H9 (cell line): ENCODE data around the gene SLAMF7. TPM values are rescaled to one million over a fixed set of nuclear protein-coding genes. Genes with fewer than 3 reads are reported as not detected.

ENCODE experiments used
- DNase-seq: peaks from one replicate; pipeline ENCODE4 v3.0.0-alpha.2; 2017
- H2AFZ ChIP-seq: one replicate; pipeline ENCODE4 v1.6.1; 2013; ENCODE audit warnings: mild to moderate bottlenecking, low read length, control low read depth, moderate library complexity
- H2AK5ac ChIP-seq: 2 replicates; pipeline ENCODE4 v1.6.1; 2013; ENCODE audit warnings: low read length, control low read depth, mixed read lengths; ENCODE audit not compliant: insufficient read length
- H2BK120ac ChIP-seq: one replicate; pipeline ENCODE4 v1.6.1; 2013; ENCODE audit warnings: low read depth, mild to moderate bottlenecking, low read length, control low read depth, inconsistent platforms; ENCODE audit not compliant: poor library complexity, severe bottlenecking
- H2BK12ac ChIP-seq: 2 replicates; pipeline ENCODE4 v1.6.1; 2013; ENCODE audit warnings: low read length, control low read depth, mixed read lengths, low read depth; ENCODE audit not compliant: insufficient read length
- H2BK15ac ChIP-seq: 2 replicates; pipeline ENCODE4 v1.6.1; 2013; ENCODE audit warnings: low read depth, low read length, control low read depth
- H2BK20ac ChIP-seq: one replicate; pipeline ENCODE4 v1.6.1; 2013; ENCODE audit warnings: low read depth, mild to moderate bottlenecking, low read length, control low read depth, inconsistent platforms; ENCODE audit not compliant: poor library complexity, severe bottlenecking
- H2BK5ac ChIP-seq: 2 replicates; pipeline ENCODE4 v1.6.1; 2013; ENCODE audit warnings: low read length, control low read depth, mixed read lengths; ENCODE audit not compliant: insufficient read length
- H3K14ac ChIP-seq: 2 replicates; pipeline ENCODE4 v1.6.1; 2013; ENCODE audit warnings: low read length, control low read depth; ENCODE audit not compliant: insufficient read depth
- H3K18ac ChIP-seq: 2 replicates; pipeline ENCODE4 v1.6.1; 2013; ENCODE audit warnings: low read depth, mild to moderate bottlenecking, mixed read lengths, low read length, control low read depth; ENCODE audit not compliant: insufficient read length
- H3K23ac ChIP-seq: 2 replicates; pipeline ENCODE4 v1.6.1; 2013; ENCODE audit warnings: low read length, control low read depth, mixed read lengths, low read depth; ENCODE audit not compliant: insufficient read length
- H3K23me2 ChIP-seq: 2 replicates; pipeline ENCODE4 v1.6.1; 2013; ENCODE audit warnings: low read depth, mild to moderate bottlenecking, mixed read lengths, low read length, control low read depth; ENCODE audit not compliant: insufficient read length, poor library complexity, severe bottlenecking
- H3K27ac ChIP-seq: 2 replicates; pipeline ENCODE4 v1.5.1; 2013; ENCODE audit warnings: low read length, control low read depth, mixed read lengths, low read depth; ENCODE audit not compliant: insufficient read length
- H3K27me3 ChIP-seq: 2 replicates; pipeline ENCODE4 v1.6.1; 2013; ENCODE audit warnings: low read length, control low read depth, inconsistent platforms; ENCODE audit not compliant: insufficient read depth
- H3K4ac ChIP-seq: 2 replicates; pipeline ENCODE4 v1.6.1; 2013; ENCODE audit warnings: low read depth, mild to moderate bottlenecking, control low read depth, inconsistent platforms, low read length, moderate library complexity
- H3K4me1 ChIP-seq: 2 replicates; pipeline ENCODE4 v1.6.1; 2013; ENCODE audit warnings: low read length, control low read depth, inconsistent platforms; ENCODE audit not compliant: insufficient read depth
- H3K4me2 ChIP-seq: 2 replicates; pipeline ENCODE4 v1.6.1; 2013; ENCODE audit warnings: low read length, control low read depth, mixed read lengths; ENCODE audit not compliant: insufficient read length, insufficient read depth
- H3K56ac ChIP-seq: 2 replicates; pipeline ENCODE4 v1.6.1; 2013; ENCODE audit warnings: low read depth, mild to moderate bottlenecking, mixed read lengths, low read length, control low read depth; ENCODE audit not compliant: insufficient read length
- H3K79me1 ChIP-seq: 2 replicates; pipeline ENCODE4 v1.6.1; 2013; ENCODE audit warnings: low read depth, mild to moderate bottlenecking, moderate library complexity, low read length, control low read depth, inconsistent platforms; ENCODE audit not compliant: insufficient read depth, poor library complexity, severe bottlenecking
- H3K79me2 ChIP-seq: 2 replicates; pipeline ENCODE4 v1.6.1; 2013; ENCODE audit warnings: low read length, control low read depth, inconsistent platforms; ENCODE audit not compliant: insufficient read depth
- H3K9ac ChIP-seq: 2 replicates; pipeline ENCODE4 v1.6.1; 2013; ENCODE audit warnings: low read length, control low read depth, mixed read lengths; ENCODE audit not compliant: insufficient read length; ENCODE audit errors: extremely low read depth
- H3K9me3 ChIP-seq: one replicate; pipeline ENCODE4 v1.6.1; 2013; ENCODE audit warnings: low read depth, low read length, inconsistent platforms; ENCODE audit not compliant: control insufficient read depth
- H3T11ph ChIP-seq: one replicate; pipeline ENCODE4 v1.6.1; 2013; ENCODE audit warnings: mild to moderate bottlenecking, low read length, control low read depth, inconsistent platforms
- H4K20me1 ChIP-seq: one replicate; pipeline ENCODE4 v1.6.1; 2013; ENCODE audit not compliant: control insufficient read depth, insufficient read length, insufficient read depth
- H4K5ac ChIP-seq: 2 replicates; pipeline ENCODE4 v1.6.1; 2013; ENCODE audit warnings: low read depth, mild to moderate bottlenecking, mixed read lengths, low read length, control low read depth; ENCODE audit not compliant: insufficient read length
- H4K8ac ChIP-seq: replicated peaks from 2 replicates; pipeline ENCODE4 v1.6.1; 2013; ENCODE audit warnings: low read length, control low read depth, mixed read lengths, low read depth; ENCODE audit not compliant: insufficient read length
- H4K91ac ChIP-seq: 2 replicates; pipeline ENCODE4 v1.6.1; 2013; ENCODE audit warnings: low read depth, mild to moderate bottlenecking, moderate library complexity, mixed read lengths, low read length, control low read depth; ENCODE audit not compliant: insufficient read length
- H3K27ac Mint-ChIP-seq, 3 experiments: 2 replicates in 2 of 3; 3 replicates in 1 of 3; pipeline ENCODE4 v1.8.0; 2020 to 2021; ENCODE audit warnings: mixed read lengths in 3 of 3, mild to moderate bottlenecking in 1 of 3, moderate library complexity in 1 of 3
- H3K27me3 Mint-ChIP-seq: 2 replicates; pipeline ENCODE4 v1.8.0; 2021; ENCODE audit warnings: low read depth, mild to moderate bottlenecking, moderate library complexity, mixed read lengths
- H3K36me3 Mint-ChIP-seq, 3 experiments: 2 replicates in 2 of 3; 3 replicates in 1 of 3; pipeline ENCODE4 v1.8.0; 2020 to 2021; ENCODE audit warnings: low read depth in 3 of 3, mixed read lengths in 3 of 3; ENCODE audit not compliant: insufficient read depth in 1 of 3
- H3K4me1 Mint-ChIP-seq, 2 experiments: 2 replicates each; pipeline ENCODE4 v1.8.0; 2020; ENCODE audit warnings: mixed read lengths in 2 of 2
- H3K4me3 Mint-ChIP-seq, 2 experiments: 2 replicates in 1 of 2; 3 replicates in 1 of 2; pipeline ENCODE4 v1.8.0; 2020 to 2021; ENCODE audit warnings: mild to moderate bottlenecking in 2 of 2, mixed read lengths in 2 of 2, moderate library complexity in 1 of 2
- H3K9me3 Mint-ChIP-seq, 2 experiments: 2 replicates in 1 of 2; 3 replicates in 1 of 2; pipeline ENCODE4 v1.8.0; 2020; ENCODE audit warnings: mild to moderate bottlenecking in 2 of 2, mixed read lengths in 2 of 2, moderate library complexity in 1 of 2
- WGBS: extraction: QIAGEN DNeasy Blood & Tissue Kit; methylation state at CpG from one replicate; pipeline ENCODE4 v1.1.7; 2013; ENCODE audit warnings: missing lambda C conversion rate, low lambda C conversion rate, mixed read lengths; ENCODE audit not compliant: insufficient read length; ENCODE audit errors: extremely low coverage; 5-methylcytosine and 5-hydroxymethylcytosine counted together
- total RNA-seq: library from RNA; stranded (reverse); gene quantifications from 2 replicates; pipeline ENCODE4 v1.2.1, GENCODE V29; 2021
- TF ChIP-seq, protein P1 (sequence below): fragments of 200-600 bp; sonication (generic); conservative IDR thresholded peaks from 3 replicates; pipeline ENCODE4 v1.8.0; 2021; ENCODE audit warnings: antibody characterized with exemption, mild to moderate bottlenecking

The SLAMF7 gene
- total RNA-seq, 1 experiment from 2014 or later = not detected

DNA sequence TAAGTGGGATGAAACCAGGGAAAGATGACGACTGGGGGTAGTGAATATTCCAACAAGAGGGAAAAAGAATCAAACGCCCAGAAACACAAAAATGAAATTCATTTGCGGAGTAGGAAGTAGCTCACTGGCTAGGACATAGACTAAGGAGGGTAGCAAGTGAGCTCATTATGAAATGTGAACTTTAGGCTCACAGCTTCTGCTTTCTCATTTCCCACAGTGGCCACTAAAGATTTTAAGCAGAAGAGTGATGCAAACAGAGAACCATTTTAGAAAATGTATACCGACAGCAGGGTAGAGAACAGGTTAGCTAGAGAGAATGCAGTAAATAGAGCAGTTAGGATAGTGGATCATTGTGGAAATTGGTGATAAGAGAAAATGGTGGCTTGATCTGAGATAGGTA, 30.9 kb upstream of the SLAMF7 start:
- Mint-ChIP-seq H3K4me3 (no peak overlapping the region), H3K36me3 (no peaks in the 10 kb centered on the region), H3K27ac (no peak overlapping the region), H3K4me1 (peaks cover 8 to 9% of the 10 kb centered on the region in 2 experiments), H3K27me3 (peaks cover 1% of the 10 kb centered on the region; the same call in 1 of the 2 replicates), H3K9me3 (no peaks in the 10 kb centered on the region)
- no peaks in the 10 kb centered on the region for H3K27me3 ChIP-seq
- H3K9ac ChIP-seq = no peak overlapping the region
- no peak overlapping the region for H2AK5ac ChIP-seq
- no peak overlapping the region for H3K27ac ChIP-seq
- no peak overlapping the region for H3T11ph ChIP-seq
- H2BK20ac ChIP-seq = no peak overlapping the region
- H2BK15ac ChIP-seq = no peak overlapping the region
- TF ChIP-seq, protein P1, sequence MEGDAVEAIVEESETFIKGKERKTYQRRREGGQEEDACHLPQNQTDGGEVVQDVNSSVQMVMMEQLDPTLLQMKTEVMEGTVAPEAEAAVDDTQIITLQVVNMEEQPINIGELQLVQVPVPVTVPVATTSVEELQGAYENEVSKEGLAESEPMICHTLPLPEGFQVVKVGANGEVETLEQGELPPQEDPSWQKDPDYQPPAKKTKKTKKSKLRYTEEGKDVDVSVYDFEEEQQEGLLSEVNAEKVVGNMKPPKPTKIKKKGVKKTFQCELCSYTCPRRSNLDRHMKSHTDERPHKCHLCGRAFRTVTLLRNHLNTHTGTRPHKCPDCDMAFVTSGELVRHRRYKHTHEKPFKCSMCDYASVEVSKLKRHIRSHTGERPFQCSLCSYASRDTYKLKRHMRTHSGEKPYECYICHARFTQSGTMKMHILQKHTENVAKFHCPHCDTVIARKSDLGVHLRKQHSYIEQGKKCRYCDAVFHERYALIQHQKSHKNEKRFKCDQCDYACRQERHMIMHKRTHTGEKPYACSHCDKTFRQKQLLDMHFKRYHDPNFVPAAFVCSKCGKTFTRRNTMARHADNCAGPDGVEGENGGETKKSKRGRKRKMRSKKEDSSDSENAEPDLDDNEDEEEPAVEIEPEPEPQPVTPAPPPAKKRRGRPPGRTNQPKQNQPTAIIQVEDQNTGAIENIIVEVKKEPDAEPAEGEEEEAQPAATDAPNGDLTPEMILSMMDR = no peak
- H3K4me1 ChIP-seq = no peaks in the 10 kb centered on the region; the same call in 1 of the 2 replicates
- H4K8ac ChIP-seq = no peak overlapping the region
- H3K4me2 ChIP-seq = no peak overlapping the region
- H3K14ac ChIP-seq = no peak overlapping the region
- no peaks in the 10 kb centered on the region for H3K79me2 ChIP-seq
- no peaks in the 10 kb centered on the region for H3K79me1 ChIP-seq
- H3K9me3 ChIP-seq = no peaks in the 10 kb centered on the region
- no peak overlapping the region for H3K23ac ChIP-seq
- no peaks in the 10 kb centered on the region for H4K20me1 ChIP-seq
- H2BK120ac ChIP-seq = no peak overlapping the region
- no peak overlapping the region for H2AFZ ChIP-seq
- no peak overlapping the region for H4K91ac ChIP-seq
- H2BK12ac ChIP-seq = no peak overlapping the region
- H3K56ac ChIP-seq = no peak overlapping the region
- no peak overlapping the region for H2BK5ac ChIP-seq
- no peak overlapping the region for H3K4ac ChIP-seq
- no CpG with 5 or more reads among the region's 4 CpGs for WGBS
- no peak for DNase-seq
- no peak overlapping the region for H4K5ac ChIP-seq
- no peak overlapping the region for H3K18ac ChIP-seq
- H3K23me2 ChIP-seq = no peaks in the 10 kb centered on the region
